ENCODE results near the gene DAND5. TPM values are rescaled to one million over a fixed set of nuclear protein-coding genes. Genes with fewer than 3 reads are reported as not detected.

Gene DAND5
- total and polyA plus RNA-seq, 9 of the 15 experiments (the other 6 are each of a cell fraction or from before 2014, with no cell fraction given) = 0.22 to 0.83 (median 0.60) TPM

DNA sequence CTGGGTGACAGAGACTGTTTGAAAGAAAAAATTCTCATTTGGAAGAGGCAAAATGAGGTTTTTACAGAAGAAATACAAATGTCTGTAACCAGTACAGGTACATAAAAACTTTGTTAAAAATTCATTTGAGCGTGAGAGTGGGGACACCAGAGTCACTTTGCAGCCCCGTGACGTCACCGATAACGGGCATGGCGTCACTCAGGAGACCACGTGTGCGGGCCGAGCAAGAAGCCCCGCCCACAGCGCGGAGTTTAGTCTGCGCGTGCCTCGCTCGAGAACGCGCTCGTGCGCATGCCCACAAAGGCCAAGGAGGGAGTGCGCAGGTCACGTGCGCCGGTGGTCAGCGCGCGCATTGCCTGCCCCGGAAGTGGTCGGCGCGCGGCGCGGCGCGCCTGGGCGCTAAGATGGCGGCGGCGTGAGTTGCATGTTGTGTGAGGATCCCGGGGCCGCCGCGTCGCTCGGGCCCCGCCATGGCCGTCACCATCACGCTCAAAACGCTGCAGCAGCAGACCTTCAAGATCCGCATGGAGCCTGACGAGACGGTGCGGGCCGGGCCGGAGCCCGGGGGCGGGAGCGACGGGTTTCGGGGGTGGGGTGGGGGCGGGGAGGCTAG is 23.8 kb upstream of the DAND5 start, which contains the start of gene RAD23A (continued):
- TF ChIP-seq, protein P1, sequence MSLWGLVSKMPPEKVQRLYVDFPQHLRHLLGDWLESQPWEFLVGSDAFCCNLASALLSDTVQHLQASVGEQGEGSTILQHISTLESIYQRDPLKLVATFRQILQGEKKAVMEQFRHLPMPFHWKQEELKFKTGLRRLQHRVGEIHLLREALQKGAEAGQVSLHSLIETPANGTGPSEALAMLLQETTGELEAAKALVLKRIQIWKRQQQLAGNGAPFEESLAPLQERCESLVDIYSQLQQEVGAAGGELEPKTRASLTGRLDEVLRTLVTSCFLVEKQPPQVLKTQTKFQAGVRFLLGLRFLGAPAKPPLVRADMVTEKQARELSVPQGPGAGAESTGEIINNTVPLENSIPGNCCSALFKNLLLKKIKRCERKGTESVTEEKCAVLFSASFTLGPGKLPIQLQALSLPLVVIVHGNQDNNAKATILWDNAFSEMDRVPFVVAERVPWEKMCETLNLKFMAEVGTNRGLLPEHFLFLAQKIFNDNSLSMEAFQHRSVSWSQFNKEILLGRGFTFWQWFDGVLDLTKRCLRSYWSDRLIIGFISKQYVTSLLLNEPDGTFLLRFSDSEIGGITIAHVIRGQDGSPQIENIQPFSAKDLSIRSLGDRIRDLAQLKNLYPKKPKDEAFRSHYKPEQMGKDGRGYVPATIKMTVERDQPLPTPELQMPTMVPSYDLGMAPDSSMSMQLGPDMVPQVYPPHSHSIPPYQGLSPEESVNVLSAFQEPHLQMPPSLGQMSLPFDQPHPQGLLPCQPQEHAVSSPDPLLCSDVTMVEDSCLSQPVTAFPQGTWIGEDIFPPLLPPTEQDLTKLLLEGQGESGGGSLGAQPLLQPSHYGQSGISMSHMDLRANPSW (CRISPR knock-in tag; IDR thresholded peaks at IDR 0.05) = no peak
- TF ChIP-seq CBX5 (IDR thresholded peaks at IDR 0.05; ENCODE audit: borderline replicate concordance, low read depth) (0 out of 2 replicates have a peak, but pooled peaks have one; percentile 12), TBP (optimal IDR thresholded peaks at IDR 0.05; ENCODE audit: low read depth, low read length) (no peak), SRF (CRISPR knock-in tag; IDR thresholded peaks at IDR 0.05) (peak; percentile 46 to 48; a peak in 3 of 4 replicates), ZNF232 (CRISPR knock-in tag; IDR thresholded peaks at IDR 0.05) (no peak), EZH2 (IDR thresholded peaks at IDR 0.05; ENCODE audit: borderline replicate concordance, low read depth, low read length) (no peak), SIX5 (IDR thresholded peaks at IDR 0.05; ENCODE audit: borderline replicate concordance in 1 of 2, insufficient read depth in 1 of 2, low read depth in 1 of 2, low read length in 2 of 2) (peak in 1 of 2 experiments; percentile 39; a peak in 2 of 4 replicates), COPS2 (conservative IDR thresholded peaks at IDR 0.05) (no peak), ZNF77 (CRISPR knock-in tag; IDR thresholded peaks at IDR 0.05) (no peak), YY1 (IDR thresholded peaks at IDR 0.05; ENCODE audit: borderline replicate concordance in 1 of 3, control insufficient read depth in 1 of 3, extremely low read depth in 1 of 3, insufficient read depth in 3 of 3, insufficient read length in 1 of 3, insufficient replicate concordance in 2 of 3, low read depth in 1 of 3, low read length in 2 of 3) (peak; percentile 95 to 99 (median 98)), HIVEP1 (CRISPR knock-in tag; IDR thresholded peaks at IDR 0.05) (no peak), CREB1 (IDR thresholded peaks at IDR 0.05) (peak; percentile 99), CREB1 (CRISPR knock-in tag; IDR thresholded peaks at IDR 0.05) (peak; percentile 99), PRMT5 (CRISPR knock-in tag; IDR thresholded peaks at IDR 0.05) (no peak), POLR2A (conservative IDR thresholded peaks at IDR 0.05) (peak; percentile 85), ESRRB (CRISPR knock-in tag; IDR thresholded peaks at IDR 0.05; ENCODE audit: borderline replicate concordance) (no peak; the same call in 1 of the 2 replicates), SMC3 (conservative IDR thresholded peaks at IDR 0.05; ENCODE audit: insufficient read depth, low read depth, low read length) (no peak)
- TF ChIP-seq, protein P2, sequence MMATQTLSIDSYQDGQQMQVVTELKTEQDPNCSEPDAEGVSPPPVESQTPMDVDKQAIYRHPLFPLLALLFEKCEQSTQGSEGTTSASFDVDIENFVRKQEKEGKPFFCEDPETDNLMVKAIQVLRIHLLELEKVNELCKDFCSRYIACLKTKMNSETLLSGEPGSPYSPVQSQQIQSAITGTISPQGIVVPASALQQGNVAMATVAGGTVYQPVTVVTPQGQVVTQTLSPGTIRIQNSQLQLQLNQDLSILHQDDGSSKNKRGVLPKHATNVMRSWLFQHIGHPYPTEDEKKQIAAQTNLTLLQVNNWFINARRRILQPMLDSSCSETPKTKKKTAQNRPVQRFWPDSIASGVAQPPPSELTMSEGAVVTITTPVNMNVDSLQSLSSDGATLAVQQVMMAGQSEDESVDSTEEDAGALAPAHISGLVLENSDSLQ (IDR thresholded peaks at IDR 0.05) = peak; percentile 79
- TF ChIP-seq, protein P3, sequence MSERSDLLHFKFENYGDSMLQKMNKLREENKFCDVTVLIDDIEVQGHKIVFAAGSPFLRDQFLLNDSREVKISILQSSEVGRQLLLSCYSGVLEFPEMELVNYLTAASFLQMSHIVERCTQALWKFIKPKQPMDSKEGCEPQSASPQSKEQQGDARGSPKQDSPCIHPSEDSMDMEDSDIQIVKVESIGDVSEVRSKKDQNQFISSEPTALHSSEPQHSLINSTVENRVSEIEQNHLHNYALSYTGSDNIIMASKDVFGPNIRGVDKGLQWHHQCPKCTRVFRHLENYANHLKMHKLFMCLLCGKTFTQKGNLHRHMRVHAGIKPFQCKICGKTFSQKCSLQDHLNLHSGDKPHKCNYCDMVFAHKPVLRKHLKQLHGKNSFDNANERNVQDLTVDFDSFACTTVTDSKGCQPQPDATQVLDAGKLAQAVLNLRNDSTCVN (CRISPR knock-in tag; IDR thresholded peaks at IDR 0.05) = peak; percentile 52; the same call in 1 of the 2 replicates
- TF ChIP-seq, protein P4, sequence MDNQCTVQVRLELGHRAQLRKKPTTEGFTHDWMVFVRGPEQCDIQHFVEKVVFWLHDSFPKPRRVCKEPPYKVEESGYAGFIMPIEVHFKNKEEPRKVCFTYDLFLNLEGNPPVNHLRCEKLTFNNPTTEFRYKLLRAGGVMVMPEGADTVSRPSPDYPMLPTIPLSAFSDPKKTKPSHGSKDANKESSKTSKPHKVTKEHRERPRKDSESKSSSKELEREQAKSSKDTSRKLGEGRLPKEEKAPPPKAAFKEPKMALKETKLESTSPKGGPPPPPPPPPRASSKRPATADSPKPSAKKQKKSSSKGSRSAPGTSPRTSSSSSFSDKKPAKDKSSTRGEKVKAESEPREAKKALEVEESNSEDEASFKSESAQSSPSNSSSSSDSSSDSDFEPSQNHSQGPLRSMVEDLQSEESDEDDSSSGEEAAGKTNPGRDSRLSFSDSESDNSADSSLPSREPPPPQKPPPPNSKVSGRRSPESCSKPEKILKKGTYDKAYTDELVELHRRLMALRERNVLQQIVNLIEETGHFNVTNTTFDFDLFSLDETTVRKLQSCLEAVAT (IDR thresholded peaks at IDR 0.05) = peak in 1 of 2 experiments; percentile 15; a peak in 1 of 4 replicates
- TF ChIP-seq, protein P5, sequence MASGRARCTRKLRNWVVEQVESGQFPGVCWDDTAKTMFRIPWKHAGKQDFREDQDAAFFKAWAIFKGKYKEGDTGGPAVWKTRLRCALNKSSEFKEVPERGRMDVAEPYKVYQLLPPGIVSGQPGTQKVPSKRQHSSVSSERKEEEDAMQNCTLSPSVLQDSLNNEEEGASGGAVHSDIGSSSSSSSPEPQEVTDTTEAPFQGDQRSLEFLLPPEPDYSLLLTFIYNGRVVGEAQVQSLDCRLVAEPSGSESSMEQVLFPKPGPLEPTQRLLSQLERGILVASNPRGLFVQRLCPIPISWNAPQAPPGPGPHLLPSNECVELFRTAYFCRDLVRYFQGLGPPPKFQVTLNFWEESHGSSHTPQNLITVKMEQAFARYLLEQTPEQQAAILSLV (tag; IDR thresholded peaks at IDR 0.05) = no peak

Data from K562 (cell line).